Activated B cell treated with CpG ODN at 0.5 μM for 24 hours (primary cell): ENCODE data around the gene ATP7A. TPM values are rescaled to one million over a fixed set of nuclear protein-coding genes. Genes with fewer than 3 reads are reported as not detected.

Experiments
- ATAC-seq: fragments of 200-7000 bp; cut with Tn5 transposase; one replicate; pipeline ENCODE4 v1.10.0; 2021; ENCODE audit warnings: low read depth, mild to moderate bottlenecking, moderate library complexity
- CTCF ChIA-PET: fragments of 350-600 bp; sonication (Branson Sonifier 250); formaldehyde crosslinking; loops from one replicate; lab custom pipeline; 2021; ENCODE audit warnings: antibody characterized with exemption; lab: Charles Lee
- POLR2A ChIA-PET: fragments of 350-600 bp; sonication (Branson Sonifier 250); formaldehyde crosslinking; loops from one replicate; lab custom pipeline; 2021; ENCODE audit warnings: antibody characterized with exemption; lab: Charles Lee
- DNase-seq: peaks from one replicate; pipeline ENCODE4 v3.0.0; 2022
- H3K27ac Mint-ChIP-seq: one replicate; pipeline ENCODE4 v1.8.0; 2020; ENCODE audit warnings: mixed read lengths
- H3K27me3 Mint-ChIP-seq: one replicate; pipeline ENCODE4 v1.8.0; 2021; ENCODE audit warnings: mixed read lengths
- H3K36me3 Mint-ChIP-seq: one replicate; pipeline ENCODE4 v1.8.0; 2021; ENCODE audit warnings: low read depth, mixed read lengths
- H3K4me1 Mint-ChIP-seq: one replicate; pipeline ENCODE4 v1.8.0; 2021; ENCODE audit warnings: mixed read lengths
- H3K4me3 Mint-ChIP-seq: one replicate; pipeline ENCODE4 v1.8.0; 2020; ENCODE audit warnings: mild to moderate bottlenecking, mixed read lengths
- H3K9me3 Mint-ChIP-seq: one replicate; pipeline ENCODE4 v1.8.0; 2020; ENCODE audit warnings: mixed read lengths
- CTCF ChIP-seq: fragments of 200-600 bp; IDR thresholded peaks from one replicate; pipeline ENCODE4 v1.8.0; 2022; ENCODE audit warnings: antibody characterized with exemption, mild to moderate bottlenecking
- intact Hi-C: fragments of 100-400 bp; cut with micrococcal nuclease; formaldehyde crosslinking; loops from one replicate; pipeline ENCODE4 v1.15.1; 2024
- total RNA-seq: library from RNA; stranded (reverse); gene quantifications from 2 replicates; pipeline ENCODE4 v1.2.3, GENCODE V29; 2022

ATP7A gene
- total RNA-seq, 1 donor from 2014 or later, result 9.4 TPM

GRCh38 chrX:77894921-77895886 lies 15.3 kb upstream of the ATP7A start, which contains the start of gene MAGT1:
Gene MAGT1 (minus strand): TSS chrX:77895435. CDS start chrX:77895410, 25 bp downstream.
- H3K4me3 Mint-ChIP-seq, result peak within 1 kb of the TSS; percentile 96
- intact Hi-C loops, result loop anchor here (1.0 to 10.0 kb wide), 9 partner anchors 15 to 1468 kb away; partner anchors contain the start of genes ATP7A, ATRX, CYSLTR1 and MAGEE1
- H3K36me3 Mint-ChIP-seq, result peaks cover 22% of the 10 kb centered on the region
- peak within 1 kb of the TSS; percentile 99 for H3K27ac Mint-ChIP-seq
- no peaks in the 10 kb centered on the region for H3K27me3 Mint-ChIP-seq
- ATAC-seq (peak; percentile 86), DNase-seq (peak; percentile 61)
- CTCF ChIA-PET, result interaction anchor here (1.0 kb wide), 1 partner anchor 130 kb away, joined by 5 read pairs; no protein-coding TSS in a partner anchor
- peaks cover 30% of the 10 kb centered on the region for H3K4me1 Mint-ChIP-seq
- TF ChIP-seq CTCF, result no peak
- no peaks in the 10 kb centered on the region for H3K9me3 Mint-ChIP-seq
- POLR2A ChIA-PET, result interaction anchor here (0.5 to 7.7 kb wide), 10 partner anchors 10 to 360 kb away, joined by 3 to 63 read pairs (median 4); partner anchors contain the start of gene ATP7A

- no peak for DNase-seq
- no peaks in the 10 kb centered on the region for H3K9me3 Mint-ChIP-seq
- H3K27ac Mint-ChIP-seq, result peak within 1 kb of the TSS; percentile 95
- H3K4me1 Mint-ChIP-seq, result peaks cover 27% of the 10 kb centered on the region
- no peak for TF ChIP-seq CTCF
- peak within 1 kb of the TSS; percentile 94 for H3K4me3 Mint-ChIP-seq
- ChIA-PET POLR2A (interaction anchor here (0.6 to 7.7 kb wide), 8 partner anchors 8 to 1271 kb away, joined by 3 to 63 read pairs (median 4); partner anchors contain the start of genes ATP7A, ATRX and TAF9B), CTCF (interaction anchor here (2.2 to 2.4 kb wide), 2 partner anchors 11 to 125 kb away, joined by 9 read pairs; partner anchors contain the start of gene ATP7A)
- H3K27me3 Mint-ChIP-seq, result no peaks in the 10 kb centered on the region
- ATAC-seq, result peak; percentile 71
- peaks cover 35% of the 10 kb centered on the region for H3K36me3 Mint-ChIP-seq
- intact Hi-C loops, result loop anchor here (1.0 to 10.0 kb wide), 11 partner anchors 11 to 1726 kb away; partner anchors contain the start of genes ATP7A, ATRX, CYSLTR1 and MAGEE1
Measured at GRCh38 chrX:77899081-77899828, 11.2 kb upstream of the ATP7A start, which contains the start of gene COX7B. Gene COX7B (plus strand): TSS chrX:77899468. CDS start chrX:77899554, 86 bp downstream.

- ChIA-PET CTCF (interaction anchor here (2.2 to 2.4 kb wide), 2 partner anchors 9 to 124 kb away, joined by 9 read pairs; partner anchors contain the start of gene ATP7A), POLR2A (interaction anchor here (7.7 kb wide), 1 partner anchor 10 kb away, joined by 63 read pairs; the partner anchor contains the start of gene ATP7A)
- no peak for TF ChIP-seq CTCF
- H3K27me3 Mint-ChIP-seq, result no peaks in the 10 kb centered on the region
- peaks cover 35% of the 10 kb centered on the region for H3K36me3 Mint-ChIP-seq
- H3K9me3 Mint-ChIP-seq, result no peaks in the 10 kb centered on the region
- H3K4me3 Mint-ChIP-seq, result peak overlapping the region; percentile 94
- ATAC-seq (no peak), DNase-seq (no peak)
- intact Hi-C loops, result no loop called here
- peaks cover 22% of the 10 kb centered on the region for H3K4me1 Mint-ChIP-seq
- H3K27ac Mint-ChIP-seq, result no peak overlapping the region
Measured at GRCh38 chrX:77900688-77901087, 9.8 kb upstream of the ATP7A start.

DNA sequence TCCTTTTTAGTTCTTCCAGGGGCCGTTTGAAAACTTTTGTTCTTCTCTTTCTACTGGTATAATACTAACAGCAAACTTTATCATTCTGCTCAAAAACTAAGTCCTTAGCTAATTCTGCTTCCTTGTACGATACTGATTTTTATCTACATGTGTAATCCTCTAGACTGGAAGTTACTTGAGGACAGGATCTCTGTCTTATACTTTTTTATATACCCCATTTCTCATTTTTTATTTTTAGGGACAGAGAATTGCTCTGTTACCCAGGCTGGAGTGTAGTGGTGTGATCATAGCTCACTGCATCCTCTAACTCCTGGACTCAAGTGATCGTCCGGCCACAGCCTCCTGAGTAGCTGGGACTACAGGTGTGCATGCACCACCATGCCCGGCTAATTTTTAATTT lies 9.0 kb upstream of the ATP7A start:
- Mint-ChIP-seq H3K9me3 (no peaks in the 10 kb centered on the region), H3K27me3 (no peaks in the 10 kb centered on the region), H3K27ac (peak overlapping the region; percentile 18), H3K36me3 (peaks cover 39% of the 10 kb centered on the region), H3K4me1 (peaks cover 22% of the 10 kb centered on the region), H3K4me3 (no peak overlapping the region)
- intact Hi-C loops, result no loop called here
- ATAC-seq, result no peak
- no peak for DNase-seq
- TF ChIP-seq CTCF, result no peak
- CTCF ChIA-PET, result no interaction called here
- POLR2A ChIA-PET, result interaction anchor here (7.7 kb wide), 1 partner anchor 9 kb away, joined by 63 read pairs; the partner anchor contains the start of gene ATP7A
